Trophoblast cell (in vitro differentiated cells and primary cell): ENCODE data around the gene SUMO3.

Source experiments
- DNase-seq, 2 donors: peaks; one replicate each; pipeline ENCODE4 v3.0.0-alpha.2; 2016
- H2AFZ ChIP-seq: 2 replicates; pipeline ENCODE4 v1.6.1; 2013; ENCODE audit warnings: low read length, moderate library complexity, mild to moderate bottlenecking; ENCODE audit not compliant: insufficient read depth, poor library complexity
- H2AK5ac ChIP-seq: 2 replicates; pipeline ENCODE4 v1.6.1; 2013; ENCODE audit warnings: mild to moderate bottlenecking, low read length
- H2BK120ac ChIP-seq: 2 replicates; pipeline ENCODE4 v1.6.1; 2013; ENCODE audit warnings: low read length, mild to moderate bottlenecking, moderate library complexity; ENCODE audit not compliant: insufficient read depth, poor library complexity
- H2BK12ac ChIP-seq: 2 replicates; pipeline ENCODE4 v1.6.1; 2013; ENCODE audit warnings: mild to moderate bottlenecking, low read length, moderate library complexity
- H2BK5ac ChIP-seq: 2 replicates; pipeline ENCODE4 v1.6.1; 2013; ENCODE audit warnings: low read length, low read depth, moderate library complexity, mild to moderate bottlenecking; ENCODE audit not compliant: poor library complexity
- H3K14ac ChIP-seq: 2 replicates; pipeline ENCODE4 v1.6.1; 2013; ENCODE audit warnings: mild to moderate bottlenecking, low read length
- H3K18ac ChIP-seq: 2 replicates; pipeline ENCODE4 v1.6.1; 2013; ENCODE audit warnings: mild to moderate bottlenecking, low read length
- H3K23ac ChIP-seq: 2 replicates; pipeline ENCODE4 v1.6.1; 2013; ENCODE audit warnings: low read length
- H3K27ac ChIP-seq: 2 replicates; pipeline ENCODE4 v1.5.1; 2013; ENCODE audit warnings: low read depth, mild to moderate bottlenecking, inconsistent platforms, low read length, moderate library complexity
- H3K27me3 ChIP-seq: 2 replicates; pipeline ENCODE4 v1.6.1; 2013; ENCODE audit warnings: inconsistent platforms, mild to moderate bottlenecking, low read length, moderate library complexity; ENCODE audit not compliant: insufficient read depth
- H3K36me3 ChIP-seq, 2 experiments: 1 replicate in 1 of 2; 2 replicates in 1 of 2; pipeline ENCODE4 v1.6.1; 2013; ENCODE audit warnings: low read length in 2 of 2, mild to moderate bottlenecking in 2 of 2, moderate library complexity in 1 of 2; ENCODE audit not compliant: insufficient read depth in 2 of 2, control insufficient read depth in 1 of 2
- H3K4ac ChIP-seq: 2 replicates; pipeline ENCODE4 v1.6.1; 2013; ENCODE audit warnings: low read depth, mild to moderate bottlenecking, low read length, moderate library complexity
- H3K4me1 ChIP-seq, 2 experiments: 1 replicate in 1 of 2; 2 replicates in 1 of 2; pipeline ENCODE4 v1.6.1; 2013; ENCODE audit warnings: low read length in 2 of 2, mild to moderate bottlenecking in 2 of 2, moderate library complexity in 1 of 2; ENCODE audit not compliant: insufficient read depth in 2 of 2, control insufficient read depth in 1 of 2
- H3K4me2 ChIP-seq: 2 replicates; pipeline ENCODE4 v1.6.1; 2013; ENCODE audit warnings: inconsistent platforms, mild to moderate bottlenecking, low read length, moderate library complexity
- H3K4me3 ChIP-seq: 2 replicates; pipeline ENCODE4 v1.5.1; 2013; ENCODE audit warnings: mild to moderate bottlenecking, low read depth, low read length, inconsistent platforms
- H3K79me1 ChIP-seq: one replicate; pipeline ENCODE4 v1.6.1; 2013; ENCODE audit warnings: low read length
- H3K79me2 ChIP-seq: 2 replicates; pipeline ENCODE4 v1.6.1; 2013; ENCODE audit warnings: low read length, mild to moderate bottlenecking; ENCODE audit not compliant: control insufficient read depth, insufficient read depth, poor library complexity
- H3K9ac ChIP-seq: 2 replicates; pipeline ENCODE4 v1.6.1; 2013; ENCODE audit warnings: mild to moderate bottlenecking, low read length
- H3K9me3 ChIP-seq: 2 replicates; pipeline ENCODE4 v1.6.1; 2013; ENCODE audit warnings: low read depth, mild to moderate bottlenecking, control low read depth, inconsistent platforms, low read length; ENCODE audit not compliant: insufficient read depth
- H4K12ac ChIP-seq: 2 replicates; pipeline ENCODE4 v1.6.1; 2013; ENCODE audit warnings: low read depth, mild to moderate bottlenecking, low read length, moderate library complexity
- H4K8ac ChIP-seq: 2 replicates; pipeline ENCODE4 v1.6.1; 2013; ENCODE audit warnings: low read depth, mild to moderate bottlenecking, low read length, moderate library complexity
- H4K91ac ChIP-seq: one replicate; pipeline ENCODE4 v1.6.1; 2013; ENCODE audit warnings: low read depth, mild to moderate bottlenecking, low read length, moderate library complexity
- WGBS: extraction: QIAGEN DNeasy Blood & Tissue Kit; methylation state at CpG from one replicate; pipeline ENCODE4 v1.1.7; 2013; ENCODE audit warnings: missing lambda C conversion rate; ENCODE audit not compliant: insufficient read length, insufficient coverage; ENCODE audit errors: extremely low coverage; 5-methylcytosine and 5-hydroxymethylcytosine counted together

The SUMO3 gene

GRCh38 chr21:44816761-44817505, 929 bp downstream of the SUMO3 start:
- peaks cover 9% of the 10 kb centered on the region for H3K79me1 ChIP-seq
- DNase-seq: no peak
- H3K4me2 ChIP-seq: peak overlapping the region; percentile 91
- H2BK12ac ChIP-seq: no peak overlapping the region
- no peak overlapping the region for H2AK5ac ChIP-seq
- H3K4me1 ChIP-seq: peaks cover 9 to 14% of the 10 kb centered on the region in 2 experiments
- no peaks in the 10 kb centered on the region for H3K27me3 ChIP-seq
- H4K8ac ChIP-seq: no peak overlapping the region
- peak overlapping the region; percentile 76 for H3K4me3 ChIP-seq
- peaks cover 8% of the 10 kb centered on the region for H3K79me2 ChIP-seq
- no peak overlapping the region for H3K23ac ChIP-seq
- no peak overlapping the region for H2BK5ac ChIP-seq
- H4K12ac ChIP-seq: peak overlapping the region; percentile 2
- H3K4ac ChIP-seq: peak overlapping the region; percentile 53
- no peak overlapping the region for H3K9ac ChIP-seq
- no CpG with 5 or more reads among the region's 57 CpGs for WGBS
- H3K18ac ChIP-seq: peak overlapping the region; percentile 49
- H3K27ac ChIP-seq: no peak overlapping the region
- H3K9me3 ChIP-seq: peaks cover 27% of the 10 kb centered on the region
- no peak overlapping the region for H3K14ac ChIP-seq
- H4K91ac ChIP-seq: no peak overlapping the region
- peak overlapping the region; percentile 60 for H2AFZ ChIP-seq
- peaks cover 10 to 15% of the 10 kb centered on the region in 2 experiments for H3K36me3 ChIP-seq
- no peak overlapping the region for H2BK120ac ChIP-seq

GRCh38 chr21:44815852-44816628, 1.8 kb downstream of the SUMO3 start:
- H3K4me1 ChIP-seq: peaks cover 9 to 14% of the 10 kb centered on the region in 2 experiments
- H3K23ac ChIP-seq: peak overlapping the region; percentile 37
- no peak overlapping the region for H2BK12ac ChIP-seq
- no peak overlapping the region for H2BK120ac ChIP-seq
- H3K27me3 ChIP-seq: no peaks in the 10 kb centered on the region
- H3K4ac ChIP-seq: peak overlapping the region; percentile 52
- no peak overlapping the region for H4K12ac ChIP-seq
- no peak overlapping the region for H3K27ac ChIP-seq
- H3K4me3 ChIP-seq: no peak overlapping the region
- H3K9me3 ChIP-seq: peaks cover 25% of the 10 kb centered on the region
- DNase-seq: peak in 1 of 2 donors; percentile 20
- H3K4me2 ChIP-seq: no peak overlapping the region
- H3K79me2 ChIP-seq: peaks cover 8% of the 10 kb centered on the region
- H3K79me1 ChIP-seq: peaks cover 9% of the 10 kb centered on the region
- no peak overlapping the region for H3K18ac ChIP-seq
- H4K91ac ChIP-seq: no peak overlapping the region
- no peak overlapping the region for H4K8ac ChIP-seq
- no peak overlapping the region for H2AFZ ChIP-seq
- no peak overlapping the region for H3K14ac ChIP-seq
- H2AK5ac ChIP-seq: no peak overlapping the region
- H3K9ac ChIP-seq: no peak overlapping the region
- peaks cover 10 to 15% of the 10 kb centered on the region in 2 experiments for H3K36me3 ChIP-seq
- H2BK5ac ChIP-seq: no peak overlapping the region
- WGBS: no CpG with 5 or more reads among the region's 10 CpGs

GRCh38 chr21:44815225-44815624, 2.6 kb downstream of the SUMO3 start:
- Histone ChIP-seq H4K12ac (no peak overlapping the region), H3K79me2 (peaks cover 8% of the 10 kb centered on the region), H3K4me1 (peaks cover 9 to 14% of the 10 kb centered on the region in 2 experiments), H3K27ac (no peak overlapping the region), H2BK12ac (no peak overlapping the region), H3K4ac (no peak overlapping the region), H3K14ac (no peak overlapping the region), H2BK5ac (no peak overlapping the region), H2AFZ (no peak overlapping the region), H3K23ac (no peak overlapping the region), H2AK5ac (no peak overlapping the region), H3K36me3 (peaks cover 15 to 20% of the 10 kb centered on the region in 2 experiments), H3K27me3 (no peaks in the 10 kb centered on the region), H3K4me2 (no peak overlapping the region), H3K9me3 (peaks cover 26% of the 10 kb centered on the region), H4K8ac (no peak overlapping the region), H4K91ac (no peak overlapping the region), H3K18ac (no peak overlapping the region), H2BK120ac (no peak overlapping the region), H3K4me3 (no peak overlapping the region), H3K9ac (no peak overlapping the region), H3K79me1 (peaks cover 9% of the 10 kb centered on the region)
- no peak for DNase-seq
- no CpG with 5 or more reads among the region's 8 CpGs for WGBS

- Histone ChIP-seq H3K4me2 (no peak overlapping the region), H3K27ac (no peak overlapping the region), H2BK5ac (no peak overlapping the region), H3K4me1 (peaks cover 9 to 14% of the 10 kb centered on the region in 2 experiments), H4K91ac (no peak overlapping the region), H2AK5ac (no peak overlapping the region), H2AFZ (no peak overlapping the region), H3K14ac (no peak overlapping the region), H3K27me3 (no peaks in the 10 kb centered on the region), H3K4me3 (no peak overlapping the region), H2BK12ac (no peak overlapping the region), H3K23ac (no peak overlapping the region), H4K8ac (no peak overlapping the region), H3K79me2 (peaks cover 8% of the 10 kb centered on the region), H3K18ac (no peak overlapping the region), H3K79me1 (peaks cover 9% of the 10 kb centered on the region), H2BK120ac (no peak overlapping the region), H3K9ac (no peak overlapping the region), H3K36me3 (peaks cover 22 to 25% of the 10 kb centered on the region in 2 experiments), H4K12ac (no peak overlapping the region), H3K4ac (no peak overlapping the region), H3K9me3 (peaks cover 20% of the 10 kb centered on the region)
- no peak for DNase-seq
- no CpG with 5 or more reads among the region's 11 CpGs for WGBS
Observed at GRCh38 chr21:44814498-44815023, 3.3 kb downstream of the SUMO3 start.
